NCI-H187 (cell line): Measurements from ENCODE around the gene PTP4A2.

Source experiments
- DNase-seq, 2 experiments: peaks; one replicate each; lab custom pipeline; 2025; lab: John Stamatoyannopoulos, UW

Gene PTP4A2

GRCh38 chr1:31859044-31859443, 79.1 kb downstream of the PTP4A2 start:
- DNase-seq = no peak

- DNase-seq = no peak
Measured at GRCh38 chr1:31857863-31858262, 80.3 kb downstream of the PTP4A2 start.
